Effector memory CD8-positive, alpha-beta T cell (primary cell): ENCODE results near the gene MED8.

Experiments
- ATAC-seq: fragments of 150-1000 bp; cut with Tn5 transposase; replicated peaks from 2 replicates; pipeline ENCODE4 v1.10.0; 2021; ENCODE audit warnings: mild to moderate bottlenecking, moderate library complexity
- DNase-seq, 3 experiments: peaks; one replicate each; pipeline ENCODE4 v3.0.0; 2021
- H3K27ac Mint-ChIP-seq, 2 donors: one replicate each; pipeline ENCODE4 v1.8.0; 2022; ENCODE audit warnings: mild to moderate bottlenecking in 2 of 2, mixed read lengths in 2 of 2, moderate library complexity in 2 of 2
- H3K27me3 Mint-ChIP-seq, 2 donors: one replicate each; pipeline ENCODE4 v1.8.0; 2022; ENCODE audit warnings: mixed read lengths in 2 of 2
- H3K36me3 Mint-ChIP-seq: one replicate; pipeline ENCODE4 v1.8.0; 2022; ENCODE audit warnings: mild to moderate bottlenecking, moderate library complexity, mixed read lengths; ENCODE audit not compliant: insufficient read depth
- H3K4me1 Mint-ChIP-seq, 2 donors: one replicate each; pipeline ENCODE4 v1.8.0; 2022; ENCODE audit warnings: low read depth in 2 of 2, mixed read lengths in 2 of 2
- H3K4me3 Mint-ChIP-seq, 2 donors: one replicate each; pipeline ENCODE4 v1.8.0; 2022; ENCODE audit warnings: mild to moderate bottlenecking in 2 of 2, mixed read lengths in 2 of 2, moderate library complexity in 2 of 2
- H3K9me3 Mint-ChIP-seq, 2 donors: one replicate each; pipeline ENCODE4 v1.8.0; 2022; ENCODE audit warnings: mixed read lengths in 2 of 2

The MED8 gene

GRCh38 chr1:43357251-43357650 lies 32.3 kb downstream of the MED8 start:
- no peak for ATAC-seq
- Mint-ChIP-seq H3K9me3 (no peaks in the 10 kb centered on the region), H3K36me3 (peaks cover 3% of the 10 kb centered on the region), H3K27ac (no peak overlapping the region), H3K27me3 (no peaks in the 10 kb centered on the region), H3K4me3 (no peak overlapping the region), H3K4me1 (peaks cover 15 to 18% of the 10 kb centered on the region in 2 donors)
- no peak for DNase-seq

- no peak overlapping the region for H3K27ac Mint-ChIP-seq
- no peak for DNase-seq
- H3K36me3 Mint-ChIP-seq: peaks cover 3% of the 10 kb centered on the region
- H3K27me3 Mint-ChIP-seq: no peaks in the 10 kb centered on the region
- no peak overlapping the region for H3K4me3 Mint-ChIP-seq
- H3K9me3 Mint-ChIP-seq: no peaks in the 10 kb centered on the region
- no peak for ATAC-seq
- peaks cover 9 to 17% of the 10 kb centered on the region in 2 donors for H3K4me1 Mint-ChIP-seq
These were observed 34.7 kb downstream of the MED8 start for GRCh38 chr1:43354936-43355335.

- Mint-ChIP-seq H3K27ac (no peak overlapping the region), H3K4me3 (no peak overlapping the region), H3K9me3 (no peaks in the 10 kb centered on the region), H3K27me3 (no peaks in the 10 kb centered on the region), H3K36me3 (peaks cover 4% of the 10 kb centered on the region), H3K4me1 (peaks cover 13 to 17% of the 10 kb centered on the region in 2 donors)
- DNase-seq (no peak), ATAC-seq (no peak)
These were observed 35.1 kb downstream of the MED8 start for GRCh38 chr1:43354471-43354870.

GRCh38 chr1:43352881-43353280 lies 36.7 kb downstream of the MED8 start:
- Mint-ChIP-seq H3K36me3 (peaks cover 6% of the 10 kb centered on the region), H3K27me3 (no peaks in the 10 kb centered on the region), H3K9me3 (no peaks in the 10 kb centered on the region), H3K27ac (peak overlapping the region in 1 of 2 donors; percentile 66), H3K4me1 (peaks cover 8 to 13% of the 10 kb centered on the region in 2 donors), H3K4me3 (no peak overlapping the region)
- no peak for DNase-seq
- no peak for ATAC-seq

- Mint-ChIP-seq H3K27ac (peak overlapping the region; percentile 57 to 66), H3K4me3 (no peak overlapping the region), H3K27me3 (no peaks in the 10 kb centered on the region), H3K36me3 (peaks cover 6% of the 10 kb centered on the region), H3K9me3 (no peaks in the 10 kb centered on the region), H3K4me1 (peaks cover 7 to 12% of the 10 kb centered on the region in 2 donors)
- no peak for DNase-seq
- no peak for ATAC-seq
These were observed 37.3 kb downstream of the MED8 start for GRCh38 chr1:43352351-43352705.

GRCh38 chr1:43351421-43352350 lies 37.9 kb downstream of the MED8 start:
- Mint-ChIP-seq H3K36me3 (peaks cover 6% of the 10 kb centered on the region), H3K4me1 (peaks cover 7 to 12% of the 10 kb centered on the region in 2 donors), H3K9me3 (no peaks in the 10 kb centered on the region), H3K27me3 (no peaks in the 10 kb centered on the region), H3K4me3 (no peak overlapping the region), H3K27ac (peak overlapping the region; percentile 57 to 66)
- no peak for DNase-seq
- no peak for ATAC-seq

GRCh38 chr1:43350976-43351375 lies 38.6 kb downstream of the MED8 start:
- ATAC-seq (no peak), DNase-seq (no peak)
- no peak overlapping the region for H3K4me3 Mint-ChIP-seq
- H3K4me1 Mint-ChIP-seq: peaks cover 7 to 12% of the 10 kb centered on the region in 2 donors
- H3K27ac Mint-ChIP-seq: peak overlapping the region in 1 of 2 donors; percentile 7
- no peaks in the 10 kb centered on the region for H3K9me3 Mint-ChIP-seq
- H3K27me3 Mint-ChIP-seq: no peaks in the 10 kb centered on the region
- H3K36me3 Mint-ChIP-seq: peaks cover 6% of the 10 kb centered on the region

GRCh38 chr1:43349594-43350306 lies 39.9 kb downstream of the MED8 start:
- peaks cover 7 to 12% of the 10 kb centered on the region in 2 donors for H3K4me1 Mint-ChIP-seq
- peak overlapping the region; percentile 49 to 67 for H3K4me3 Mint-ChIP-seq
- no peak for DNase-seq
- no peaks in the 10 kb centered on the region for H3K27me3 Mint-ChIP-seq
- H3K27ac Mint-ChIP-seq: peak overlapping the region; percentile 61 to 74
- peaks cover 6% of the 10 kb centered on the region for H3K36me3 Mint-ChIP-seq
- no peaks in the 10 kb centered on the region for H3K9me3 Mint-ChIP-seq
- no peak for ATAC-seq

GRCh38 chr1:43348809-43349593 lies 40.6 kb downstream of the MED8 start:
- peak; percentile 55 to 77 (median 74) for DNase-seq
- ATAC-seq: peak; percentile 90
- peaks cover 6% of the 10 kb centered on the region for H3K36me3 Mint-ChIP-seq
- no peaks in the 10 kb centered on the region for H3K27me3 Mint-ChIP-seq
- H3K4me3 Mint-ChIP-seq: peak overlapping the region; percentile 49 to 67
- H3K9me3 Mint-ChIP-seq: no peaks in the 10 kb centered on the region
- H3K27ac Mint-ChIP-seq: peak overlapping the region; percentile 61 to 74
- H3K4me1 Mint-ChIP-seq: peaks cover 7 to 10% of the 10 kb centered on the region in 2 donors

GRCh38 chr1:43348343-43348808 lies 41.2 kb downstream of the MED8 start:
- H3K36me3 Mint-ChIP-seq: peaks cover 6% of the 10 kb centered on the region
- peak overlapping the region in 1 of 2 donors; percentile 67 for H3K4me3 Mint-ChIP-seq
- ATAC-seq: no peak

GRCh38 chr1:43346636-43347035 lies 43.0 kb downstream of the MED8 start:
- Mint-ChIP-seq H3K27ac (no peak overlapping the region), H3K36me3 (peaks cover 6% of the 10 kb centered on the region), H3K4me1 (peaks cover 7 to 10% of the 10 kb centered on the region in 2 donors), H3K27me3 (no peaks in the 10 kb centered on the region), H3K4me3 (no peak overlapping the region), H3K9me3 (no peaks in the 10 kb centered on the region)
- no peak for DNase-seq
- ATAC-seq: no peak

More at GRCh38 chr1:43348343-43348808, 41.2 kb downstream of the MED8 start:
- no peak for DNase-seq
- H3K9me3 Mint-ChIP-seq: no peaks in the 10 kb centered on the region
- H3K27ac Mint-ChIP-seq: no peak overlapping the region
- peaks cover 7 to 10% of the 10 kb centered on the region in 2 donors for H3K4me1 Mint-ChIP-seq
- H3K27me3 Mint-ChIP-seq: no peaks in the 10 kb centered on the region

GRCh38 chr1:43345120-43345519 lies 44.5 kb downstream of the MED8 start:
- Mint-ChIP-seq H3K36me3 (peaks cover 6% of the 10 kb centered on the region), H3K4me1 (peaks cover 7 to 10% of the 10 kb centered on the region in 2 donors), H3K27me3 (no peaks in the 10 kb centered on the region), H3K9me3 (no peaks in the 10 kb centered on the region), H3K27ac (no peak overlapping the region), H3K4me3 (no peak overlapping the region)
- ATAC-seq (no peak), DNase-seq (no peak)

GRCh38 chr1:43344267-43344850 lies 45.2 kb downstream of the MED8 start:
- Mint-ChIP-seq H3K9me3 (no peaks in the 10 kb centered on the region), H3K4me1 (peaks cover 2 to 4% of the 10 kb centered on the region in 2 donors), H3K27ac (no peak overlapping the region), H3K27me3 (no peaks in the 10 kb centered on the region), H3K4me3 (no peak overlapping the region), H3K36me3 (peaks cover 5% of the 10 kb centered on the region)
- ATAC-seq (no peak), DNase-seq (no peak)
